Measurements from ENCODE around the gene CDC42SE2.
"Not testable (repeated sequence)": the region's sequence is repeated elsewhere in the genome, so short reads cannot be mapped to it uniquely, and the experiment has no call there.

The CDC42SE2 gene

DNA sequence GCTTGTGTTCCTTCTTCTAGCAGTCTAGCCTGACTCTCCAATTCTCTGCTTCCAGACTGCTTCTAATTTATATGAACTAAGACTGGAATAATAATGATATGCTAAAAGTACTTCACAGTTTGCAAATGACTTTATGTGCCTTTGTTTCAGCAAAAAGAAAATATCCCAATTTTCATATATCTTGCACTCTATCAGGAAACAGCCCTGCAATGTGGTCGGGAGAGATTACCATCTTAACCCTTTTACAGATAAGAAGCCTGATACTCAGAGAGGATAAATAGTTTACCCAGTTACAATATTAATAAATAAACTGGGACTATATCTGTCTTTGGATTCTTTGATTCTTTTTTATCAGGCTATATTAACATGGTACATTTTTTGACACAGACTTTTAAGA lies 126.0 kb downstream of the CDC42SE2 start:
- DNase-seq (ENCODE audit: low spot score) = no peak

DNA sequence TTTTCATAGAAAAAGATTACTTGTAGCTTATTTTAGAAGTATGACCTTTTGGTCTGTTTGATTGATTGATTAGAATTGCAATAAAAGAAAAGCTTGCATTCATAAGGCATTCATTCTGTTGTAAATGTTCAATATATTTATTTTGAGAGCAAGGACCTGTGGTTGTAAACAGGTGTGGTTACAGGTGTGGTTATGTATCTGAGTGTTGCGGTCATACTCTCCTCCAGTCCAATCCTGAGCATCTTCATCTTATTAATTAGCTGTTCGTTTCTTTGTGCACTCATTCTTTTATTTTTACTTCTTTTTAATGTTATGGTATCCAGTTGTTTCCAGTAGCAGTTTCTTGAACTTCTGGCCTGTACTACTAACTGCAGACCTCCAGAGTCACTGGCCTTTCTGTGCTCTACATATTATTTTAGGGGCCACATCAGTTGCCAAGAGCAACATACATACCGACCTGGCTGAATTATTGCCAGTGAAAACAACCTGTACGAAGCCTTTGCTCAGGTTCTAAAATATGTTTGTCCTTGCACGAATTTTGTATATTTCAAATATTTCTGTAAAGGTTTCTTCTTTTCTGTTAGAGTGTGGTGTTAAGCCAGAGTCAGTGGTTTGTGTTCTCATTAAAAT lies 128.7 kb downstream of the CDC42SE2 start:
- no peak for DNase-seq (ENCODE audit: low spot score)

DNA sequence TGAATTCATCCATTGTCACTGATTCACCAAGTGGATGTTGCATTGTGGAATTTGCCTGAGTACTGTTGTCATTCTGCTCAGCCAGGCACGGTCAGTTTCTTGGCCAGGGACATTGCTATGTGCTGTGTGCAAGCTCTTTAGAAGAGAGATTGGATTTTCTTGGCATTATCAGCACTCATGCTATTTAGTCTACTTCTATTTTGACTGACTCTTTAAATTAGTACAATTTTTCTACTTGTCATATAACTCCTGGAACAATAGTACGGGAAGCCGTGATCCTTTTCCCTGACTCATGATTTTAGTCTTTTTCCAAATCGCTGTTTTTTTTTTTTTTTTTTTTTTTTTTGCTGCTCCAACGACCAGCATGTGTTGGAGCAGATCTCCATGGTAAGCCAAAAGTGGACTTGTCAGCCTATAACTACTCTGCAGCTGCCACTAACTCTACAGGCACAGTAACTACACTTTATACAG lies 129.7 kb downstream of the CDC42SE2 start:
- no peak for DNase-seq (ENCODE audit: low spot score)

DNA sequence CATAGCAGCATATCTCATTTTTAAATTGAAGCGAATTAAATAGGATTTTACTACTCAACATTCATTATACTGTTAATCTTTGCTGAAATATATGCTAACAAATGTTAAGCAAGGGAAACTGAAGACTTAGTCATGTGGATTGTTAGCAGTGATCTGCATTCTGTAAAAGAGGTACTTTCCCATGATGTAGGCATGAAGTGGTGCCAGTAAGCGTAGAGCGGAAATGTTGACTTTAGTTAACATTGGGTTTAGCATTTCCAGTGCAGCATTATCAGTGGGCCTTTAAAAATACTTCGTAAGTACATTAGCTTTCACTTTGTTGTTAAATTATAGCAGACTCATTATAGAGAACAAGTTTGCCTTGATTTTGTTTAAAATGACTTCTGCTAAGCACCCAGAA lies 130.3 kb downstream of the CDC42SE2 start:
- DNase-seq (ENCODE audit: low spot score) = no peak

DNA sequence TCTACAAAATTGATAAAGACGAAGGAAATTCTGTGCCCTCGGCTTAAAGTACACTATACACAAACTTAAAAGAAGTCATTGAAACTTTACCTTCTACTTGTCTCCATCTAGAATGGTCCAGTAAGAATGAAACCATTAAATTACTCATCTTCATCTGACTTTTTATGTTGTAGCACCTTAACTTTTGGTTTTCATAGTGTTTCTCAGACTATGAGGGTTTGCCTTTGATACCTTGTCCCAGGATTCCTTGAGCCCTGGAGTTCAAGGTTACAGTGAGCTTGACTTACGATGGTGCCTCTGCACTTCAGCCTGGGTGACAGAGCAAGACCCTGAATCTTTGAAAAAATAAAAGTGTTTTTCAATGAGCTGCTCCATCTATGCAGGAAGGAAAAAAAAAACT lies 132.2 kb downstream of the CDC42SE2 start:
- no peak for DNase-seq (ENCODE audit: low spot score)

DNA sequence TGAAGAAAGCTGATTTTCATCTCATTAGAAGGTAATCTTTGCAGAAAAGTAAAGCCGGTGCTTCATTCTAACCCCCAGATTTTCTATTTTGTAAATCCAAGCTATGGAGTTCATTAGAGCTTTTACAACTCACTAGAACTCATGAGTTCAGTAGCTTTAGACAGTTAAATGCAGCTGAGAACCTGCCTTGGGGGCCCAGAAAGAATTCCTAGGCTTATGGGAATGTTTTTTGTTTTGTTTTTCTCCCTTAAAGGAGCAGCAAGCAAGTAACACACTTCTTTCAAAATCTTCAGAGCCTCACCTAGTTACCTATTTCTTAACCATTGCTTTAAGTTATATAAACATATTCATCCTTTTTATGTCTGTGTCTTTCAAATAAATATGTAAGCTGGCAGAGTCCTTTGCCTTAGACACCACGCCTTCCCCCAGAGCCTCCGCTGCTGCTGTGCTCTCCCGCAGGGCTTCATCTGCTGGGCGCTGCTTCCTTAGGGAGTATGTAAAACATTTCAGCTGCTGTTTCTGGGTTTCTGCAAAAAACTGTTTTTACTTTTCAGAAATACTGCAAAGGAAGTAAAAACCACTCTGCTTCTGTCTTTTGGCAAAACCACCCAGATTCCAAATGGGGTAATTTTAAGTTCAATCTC lies 132.9 kb downstream of the CDC42SE2 start:
- no peak for DNase-seq (ENCODE audit: low spot score)

GRCh38 chr5:131399007-131399406 lies 135.2 kb downstream of the CDC42SE2 start:
- DNase-seq (ENCODE audit: low spot score) = not testable (repeated sequence)

DNA sequence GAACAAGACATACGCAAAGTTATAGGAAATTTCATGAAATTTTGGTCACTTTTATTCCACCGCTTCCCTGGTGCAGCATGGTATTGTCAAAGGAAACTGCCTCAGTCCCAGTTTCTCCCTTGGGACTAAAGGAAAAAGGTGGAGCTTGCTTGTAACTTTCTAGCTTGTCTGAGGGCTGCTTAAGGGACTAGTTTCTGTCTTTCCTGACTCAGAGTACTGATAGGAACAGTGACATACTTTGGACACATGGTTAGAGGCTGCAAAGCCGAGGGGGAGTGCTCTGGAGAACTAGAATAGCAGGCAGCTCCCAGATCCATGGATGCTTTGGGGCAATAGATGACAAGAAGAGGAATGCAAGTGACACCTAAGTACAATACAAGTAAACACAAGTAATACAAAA lies 136.7 kb downstream of the CDC42SE2 start:
- no peak for DNase-seq (ENCODE audit: low spot score)

DNA sequence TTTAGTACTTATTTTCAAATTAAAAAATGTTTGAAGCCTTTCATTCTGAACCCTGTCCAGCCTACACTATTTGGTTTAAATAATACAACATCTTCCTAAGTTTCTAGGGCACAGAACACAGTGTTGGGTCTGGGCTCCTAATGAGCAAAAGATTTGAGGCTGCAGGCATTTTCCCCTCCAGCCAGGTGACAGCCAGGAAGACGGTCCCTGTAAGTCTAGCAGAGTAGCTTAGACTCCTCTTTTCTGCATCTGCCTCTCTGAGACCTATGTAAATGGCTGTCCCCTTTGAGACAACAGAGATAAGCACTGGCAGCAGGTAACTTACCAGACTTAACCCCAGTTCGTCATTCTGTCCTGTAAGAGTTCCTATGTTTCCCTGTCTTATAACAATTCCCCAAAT lies 141.8 kb downstream of the CDC42SE2 start:
- DNase-seq (ENCODE audit: low spot score) = no peak

DNA sequence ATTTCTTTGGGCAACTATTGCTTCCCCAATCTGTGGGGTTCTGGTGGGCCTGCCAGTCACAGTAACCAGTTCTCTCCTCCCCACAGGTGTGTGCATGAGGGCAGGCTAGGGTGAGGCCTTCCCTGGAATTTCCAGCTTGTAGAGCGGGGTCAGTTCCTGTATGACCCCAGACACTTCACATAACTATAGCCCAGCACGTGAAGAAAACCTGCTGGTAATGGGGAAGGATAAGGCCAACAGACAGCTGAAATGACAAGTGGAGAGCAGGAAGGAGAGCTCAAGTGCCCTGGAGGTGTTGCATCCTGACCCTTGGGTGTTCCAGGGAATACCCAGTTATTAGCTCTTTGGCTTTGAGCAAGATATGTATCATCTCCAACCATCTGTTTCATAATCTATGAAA lies 142.2 kb downstream of the CDC42SE2 start:
- no peak for DNase-seq (ENCODE audit: low spot score)

- no peak for DNase-seq (ENCODE audit: low spot score)
These were observed 143.3 kb downstream of the CDC42SE2 start for GRCh38 chr5:131406975-131407638.

GRCh38 chr5:131413605-131414559 lies 150.0 kb downstream of the CDC42SE2 start:
- no peak for DNase-seq (ENCODE audit: low spot score)

DNA sequence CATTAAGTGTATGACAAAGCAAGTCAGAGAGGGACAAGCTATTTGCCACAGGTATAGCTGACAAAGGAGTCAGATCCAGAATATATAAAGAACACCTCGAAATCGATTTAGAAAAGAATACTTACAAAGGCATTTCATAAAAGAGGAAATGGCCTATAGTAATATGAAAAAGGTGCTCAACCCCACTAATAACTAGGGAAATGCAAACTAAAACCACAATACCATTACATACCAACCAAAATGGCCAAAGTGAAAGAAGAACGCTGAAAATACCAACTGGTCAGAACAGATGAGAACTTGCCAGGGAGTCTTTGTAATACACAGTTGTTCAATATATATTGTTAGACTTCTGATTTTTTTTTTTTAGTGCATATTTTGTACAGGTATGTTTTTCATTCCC lies 152.9 kb downstream of the CDC42SE2 start:
- no peak for DNase-seq (ENCODE audit: low spot score)

- DNase-seq (ENCODE audit: low spot score) = peak; percentile 74
These were observed 153.5 kb downstream of the CDC42SE2 start for GRCh38 chr5:131417240-131417869.

DNA sequence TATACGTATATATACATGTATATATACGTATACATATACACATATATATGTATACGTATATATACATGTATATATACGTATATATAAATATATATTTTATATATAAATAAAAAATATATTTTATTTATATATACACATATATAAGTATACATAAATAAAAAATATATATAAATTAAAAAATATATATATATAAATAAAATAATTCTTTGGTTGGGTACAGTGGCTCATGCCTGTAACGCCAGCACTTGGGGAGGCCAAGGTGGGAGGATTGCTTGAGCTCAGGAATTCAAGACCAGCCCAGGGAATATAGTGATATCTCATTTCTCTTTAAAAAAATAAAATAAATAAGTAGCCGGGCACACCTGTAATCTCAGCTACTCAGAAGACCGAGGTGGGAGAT lies 155.0 kb downstream of the CDC42SE2 start:
- no peak for DNase-seq (ENCODE audit: low spot score)

DNA sequence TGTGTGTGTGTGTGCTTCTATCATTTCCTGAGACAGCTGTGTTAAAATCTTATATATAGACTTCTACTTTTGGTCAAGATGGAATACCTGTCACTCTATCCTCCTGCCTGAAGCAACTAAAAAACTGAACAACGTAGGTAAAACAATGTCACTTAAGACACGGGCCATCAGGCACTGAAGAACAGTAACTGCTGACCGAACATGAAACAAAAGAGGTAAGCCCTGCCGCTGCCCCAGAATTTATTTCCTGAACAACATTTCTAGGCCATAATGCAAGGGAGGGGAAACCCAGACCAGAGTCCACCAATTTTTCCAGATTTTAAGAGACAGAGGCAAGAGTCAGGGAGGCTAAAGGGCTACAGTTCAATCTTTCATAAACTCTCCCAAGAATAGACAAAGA lies 156.0 kb downstream of the CDC42SE2 start:
- no peak for DNase-seq (ENCODE audit: low spot score)

- peak; percentile 27 for DNase-seq (ENCODE audit: low spot score)
These were observed 159.2 kb downstream of the CDC42SE2 start for GRCh38 chr5:131423056-131423455.

- DNase-seq (ENCODE audit: low spot score) = no peak
These were observed 162.2 kb downstream of the CDC42SE2 start for GRCh38 chr5:131426011-131426410.

GRCh38 chr5:131430794-131431193 lies 166.9 kb downstream of the CDC42SE2 start:
- no peak for DNase-seq (ENCODE audit: low spot score)

DNA sequence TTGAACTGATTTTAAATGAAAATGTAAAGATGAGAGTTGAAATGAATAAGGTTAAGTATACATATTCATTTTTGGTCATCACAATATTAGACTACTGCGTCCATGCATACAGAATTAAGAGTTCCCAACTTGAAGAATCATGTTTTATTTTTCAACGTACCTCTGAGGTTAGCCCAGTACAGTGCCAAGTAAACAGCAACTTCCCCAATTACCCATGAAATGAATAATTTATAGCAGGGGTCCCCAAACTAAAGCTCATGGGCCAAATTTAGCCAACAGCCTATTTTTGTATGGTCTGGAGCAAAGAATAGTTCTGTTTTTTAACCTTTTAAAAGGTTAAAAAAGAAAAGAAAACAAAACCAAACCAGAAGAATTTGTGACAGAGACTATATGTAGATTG lies 167.9 kb downstream of the CDC42SE2 start:
- DNase-seq (ENCODE audit: low spot score) = no peak

- DNase-seq (ENCODE audit: low spot score) = no peak
These were observed 169.3 kb downstream of the CDC42SE2 start for GRCh38 chr5:131433109-131433508.

- peak; percentile 80 for DNase-seq (ENCODE audit: low spot score)
These were observed 172.2 kb downstream of the CDC42SE2 start for GRCh38 chr5:131436081-131436480.
